ENCODE results near the gene SYNPR. TPM values are rescaled to one million over a fixed set of nuclear protein-coding genes. Genes with fewer than 3 reads are reported as not detected.

The SYNPR gene
- total and polyA plus RNA-seq, 9 donors, result not detected

DNA sequence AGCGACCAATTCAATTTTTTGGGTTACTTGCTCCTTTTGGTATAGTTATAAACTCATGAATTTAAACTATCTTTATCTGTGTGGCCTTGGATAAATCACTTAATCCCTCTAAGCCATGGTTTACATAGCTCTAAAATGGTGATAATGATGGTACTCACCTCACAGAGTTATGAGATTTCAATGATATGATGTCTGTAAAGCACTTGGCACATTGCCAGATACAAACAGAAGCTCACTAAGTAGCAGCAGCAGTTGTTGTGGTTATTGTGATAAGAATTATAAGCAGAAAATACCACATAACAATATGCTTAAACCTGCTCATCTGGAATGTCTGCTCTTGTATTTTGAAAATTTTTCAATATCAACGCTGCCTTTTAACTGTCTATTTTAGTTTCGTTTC lies 189.3 kb downstream of the SYNPR start:
- Histone ChIP-seq H3K9me3 (no peaks in the 10 kb centered on the region), H3K27ac (no peak overlapping the region), H3K36me3 (no peaks in the 10 kb centered on the region), H3K4me3 (no peak overlapping the region), H3K4me1 (ENCODE audit: insufficient read depth) (no peaks in the 10 kb centered on the region), H3K27me3 (no peaks in the 10 kb centered on the region)
- no peak for DNase-seq
- intact Hi-C loops (cut with DNase I), result no loop called here
- TF ChIP-seq, protein P1, sequence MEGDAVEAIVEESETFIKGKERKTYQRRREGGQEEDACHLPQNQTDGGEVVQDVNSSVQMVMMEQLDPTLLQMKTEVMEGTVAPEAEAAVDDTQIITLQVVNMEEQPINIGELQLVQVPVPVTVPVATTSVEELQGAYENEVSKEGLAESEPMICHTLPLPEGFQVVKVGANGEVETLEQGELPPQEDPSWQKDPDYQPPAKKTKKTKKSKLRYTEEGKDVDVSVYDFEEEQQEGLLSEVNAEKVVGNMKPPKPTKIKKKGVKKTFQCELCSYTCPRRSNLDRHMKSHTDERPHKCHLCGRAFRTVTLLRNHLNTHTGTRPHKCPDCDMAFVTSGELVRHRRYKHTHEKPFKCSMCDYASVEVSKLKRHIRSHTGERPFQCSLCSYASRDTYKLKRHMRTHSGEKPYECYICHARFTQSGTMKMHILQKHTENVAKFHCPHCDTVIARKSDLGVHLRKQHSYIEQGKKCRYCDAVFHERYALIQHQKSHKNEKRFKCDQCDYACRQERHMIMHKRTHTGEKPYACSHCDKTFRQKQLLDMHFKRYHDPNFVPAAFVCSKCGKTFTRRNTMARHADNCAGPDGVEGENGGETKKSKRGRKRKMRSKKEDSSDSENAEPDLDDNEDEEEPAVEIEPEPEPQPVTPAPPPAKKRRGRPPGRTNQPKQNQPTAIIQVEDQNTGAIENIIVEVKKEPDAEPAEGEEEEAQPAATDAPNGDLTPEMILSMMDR (IDR thresholded peaks at IDR 0.05), result no peak
- TF ChIP-seq EP300 (IDR thresholded peaks at IDR 0.05) (no peak), POLR2A (IDR thresholded peaks at IDR 0.05) (no peak)
- WGBS, 3 donors, result 54 to 59% (median 55%) methylated on average over 3 of the region's 3 CpGs

DNA sequence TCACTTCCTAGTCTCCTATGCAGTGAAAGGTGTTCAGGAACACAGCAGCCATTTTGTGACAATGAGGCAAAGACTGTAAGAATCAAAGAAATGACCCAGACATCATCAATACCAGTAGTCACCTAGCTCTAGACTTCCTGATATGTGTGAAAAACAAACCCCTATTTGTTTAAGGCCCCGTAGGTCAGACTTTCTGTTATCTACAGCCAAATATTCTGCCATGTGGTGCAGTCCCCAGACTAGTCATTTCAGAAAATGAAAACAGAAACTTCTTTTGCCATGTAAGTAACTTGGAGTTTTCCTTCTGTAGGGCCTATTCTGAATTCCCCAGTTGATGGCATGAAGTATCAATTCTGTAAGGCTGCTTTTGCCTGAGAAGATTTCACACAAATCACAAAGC lies 192.6 kb downstream of the SYNPR start:
- H3K27ac ChIP-seq, result no peak overlapping the region
- no peak for DNase-seq
- intact Hi-C loops (cut with DNase I), result no loop called here
- H3K27me3 ChIP-seq, result no peaks in the 10 kb centered on the region
- no peaks in the 10 kb centered on the region for H3K36me3 ChIP-seq
- no peak for TF ChIP-seq EP300 (IDR thresholded peaks at IDR 0.05)
- TF ChIP-seq POLR2A (IDR thresholded peaks at IDR 0.05), result no peak
- TF ChIP-seq, protein P1 (IDR thresholded peaks at IDR 0.05), result no peak
- no peaks in the 10 kb centered on the region for H3K4me1 ChIP-seq (ENCODE audit: insufficient read depth)
- no peak overlapping the region for H3K4me3 ChIP-seq
- 80 to 95% (median 84%) methylated on average over 1 of the region's 1 CpG for WGBS, 3 donors
- no peaks in the 10 kb centered on the region for H3K9me3 ChIP-seq

DNA sequence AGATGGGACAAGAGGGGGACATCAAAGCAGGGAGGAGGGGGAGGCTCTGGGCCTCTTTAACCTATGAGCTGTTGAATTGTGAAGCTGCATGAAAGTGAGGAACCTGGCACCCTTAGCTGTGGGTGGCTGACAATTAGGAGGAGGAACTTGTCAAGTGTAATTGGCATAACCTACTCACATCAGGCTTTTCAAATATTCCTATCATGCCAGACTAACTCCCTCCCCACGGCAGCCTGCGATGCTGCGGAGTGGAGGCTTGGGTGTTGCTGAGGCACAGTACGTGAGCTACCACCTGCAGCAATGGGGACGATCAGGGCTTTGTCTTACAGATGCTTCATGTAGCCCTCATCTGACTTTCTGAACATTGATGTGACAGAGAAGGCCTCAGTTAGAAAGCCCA lies 193.7 kb downstream of the SYNPR start:
- 87 to 92% (median 88%) methylated on average over 5 of the region's 5 CpGs for WGBS, 3 donors
- no peak for DNase-seq
- no peak overlapping the region for H3K27ac ChIP-seq

DNA sequence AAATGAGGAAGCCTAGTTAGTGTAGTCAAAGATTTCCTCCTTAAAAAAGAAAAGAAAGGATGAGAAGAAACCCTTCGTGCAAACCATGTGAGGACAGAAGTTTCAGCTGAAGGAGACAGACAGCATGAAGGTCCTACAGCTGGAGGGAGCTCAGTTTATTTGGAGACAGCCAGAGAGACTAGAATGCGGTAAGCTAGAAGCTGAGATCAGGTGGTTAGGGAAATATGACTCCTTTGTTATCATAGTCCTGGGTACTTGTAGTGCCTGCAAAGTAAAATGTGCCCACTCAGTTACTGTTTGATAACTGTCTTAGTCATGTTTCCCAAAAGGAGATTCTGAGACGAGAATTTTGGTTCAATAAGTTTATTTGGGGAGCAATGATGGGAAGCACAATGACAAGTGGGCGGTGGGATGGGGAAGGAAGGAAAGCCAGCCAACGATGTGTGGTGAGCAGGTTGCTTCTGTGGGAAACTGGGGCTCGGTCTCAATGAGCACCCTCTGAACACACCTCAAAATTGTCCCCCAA lies 195.6 kb downstream of the SYNPR start:
- TF ChIP-seq POLR2A (IDR thresholded peaks at IDR 0.05) (no peak), EP300 (IDR thresholded peaks at IDR 0.05) (no peak)
- TF ChIP-seq, protein P1 (IDR thresholded peaks at IDR 0.05), result no peak
- 66 to 76% (median 68%) methylated on average over 6 of the region's 6 CpGs for WGBS, 3 donors
- intact Hi-C loops (cut with DNase I), result no loop called here
- Histone ChIP-seq H3K4me3 (no peak overlapping the region), H3K9me3 (no peaks in the 10 kb centered on the region), H3K36me3 (no peaks in the 10 kb centered on the region), H3K27ac (no peak overlapping the region), H3K4me1 (ENCODE audit: insufficient read depth) (peaks cover 2% of the 10 kb centered on the region), H3K27me3 (no peaks in the 10 kb centered on the region)
- no peak for DNase-seq

More for the DNA sequence above, 193.7 kb downstream of the SYNPR start:
- H3K4me3 ChIP-seq, result no peak overlapping the region
- no peaks in the 10 kb centered on the region for H3K27me3 ChIP-seq
- no peaks in the 10 kb centered on the region for H3K4me1 ChIP-seq (ENCODE audit: insufficient read depth)
- H3K9me3 ChIP-seq, result no peaks in the 10 kb centered on the region
- H3K36me3 ChIP-seq, result no peaks in the 10 kb centered on the region
- intact Hi-C loops (cut with DNase I), result no loop called here
- TF ChIP-seq EP300 (IDR thresholded peaks at IDR 0.05), result no peak

DNA sequence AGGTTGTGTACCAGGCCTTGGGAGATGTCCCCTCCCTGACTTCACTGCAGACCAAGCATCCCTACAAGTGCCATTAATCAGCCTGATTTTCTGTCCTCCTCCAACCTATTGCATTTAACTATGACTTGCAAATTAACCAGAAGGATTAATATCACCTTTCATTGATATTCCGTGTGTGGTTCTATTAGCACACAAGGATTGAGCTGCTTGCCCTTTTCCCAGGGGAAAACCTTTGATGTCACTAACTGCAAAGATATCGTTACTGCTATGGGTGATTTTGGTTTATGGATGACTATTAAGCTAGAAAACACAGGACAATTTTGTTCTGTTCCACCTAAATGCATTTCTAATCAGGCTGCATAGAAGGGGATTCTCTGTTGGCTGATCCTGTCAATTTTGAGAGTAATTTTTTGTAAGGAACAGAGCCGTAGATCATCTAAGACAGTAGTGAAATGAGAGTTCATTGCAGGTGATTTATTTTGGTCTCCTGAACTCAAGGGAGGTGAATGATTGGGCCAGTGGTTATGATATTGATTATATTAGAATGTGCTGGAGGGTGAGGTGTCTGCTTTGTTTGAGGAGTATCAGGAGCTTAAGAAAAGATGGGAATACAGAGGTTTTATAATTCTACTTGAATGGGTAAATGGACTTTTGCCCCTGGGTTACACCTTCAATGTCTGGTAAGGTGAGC lies 196.9 kb downstream of the SYNPR start:
- no peak for TF ChIP-seq POLR2A (IDR thresholded peaks at IDR 0.05)
- TF ChIP-seq, protein P1 (IDR thresholded peaks at IDR 0.05), result no peak
- no peak for TF ChIP-seq EP300 (IDR thresholded peaks at IDR 0.05)

More for the DNA sequence above, 196.9 kb downstream of the SYNPR start:
- Histone ChIP-seq H3K4me1 (ENCODE audit: insufficient read depth) (peaks cover 2% of the 10 kb centered on the region), H3K27me3 (no peaks in the 10 kb centered on the region), H3K27ac (no peak overlapping the region), H3K9me3 (no peaks in the 10 kb centered on the region), H3K4me3 (no peak overlapping the region), H3K36me3 (no peaks in the 10 kb centered on the region)
- intact Hi-C loops (cut with DNase I), result no loop called here
- 81 to 95% (median 87%) methylated on average over 3 of the region's 3 CpGs for WGBS, 3 donors
- DNase-seq, result no peak
